Measurements from ENCODE around the gene ACTL7B. TPM values are rescaled to one million over a fixed set of nuclear protein-coding genes. Genes with fewer than 3 reads are reported as not detected.

ACTL7B gene
- total and polyA plus RNA-seq, 2 of the 4 experiments (the other 2 are of a cell fraction): not detected

DNA sequence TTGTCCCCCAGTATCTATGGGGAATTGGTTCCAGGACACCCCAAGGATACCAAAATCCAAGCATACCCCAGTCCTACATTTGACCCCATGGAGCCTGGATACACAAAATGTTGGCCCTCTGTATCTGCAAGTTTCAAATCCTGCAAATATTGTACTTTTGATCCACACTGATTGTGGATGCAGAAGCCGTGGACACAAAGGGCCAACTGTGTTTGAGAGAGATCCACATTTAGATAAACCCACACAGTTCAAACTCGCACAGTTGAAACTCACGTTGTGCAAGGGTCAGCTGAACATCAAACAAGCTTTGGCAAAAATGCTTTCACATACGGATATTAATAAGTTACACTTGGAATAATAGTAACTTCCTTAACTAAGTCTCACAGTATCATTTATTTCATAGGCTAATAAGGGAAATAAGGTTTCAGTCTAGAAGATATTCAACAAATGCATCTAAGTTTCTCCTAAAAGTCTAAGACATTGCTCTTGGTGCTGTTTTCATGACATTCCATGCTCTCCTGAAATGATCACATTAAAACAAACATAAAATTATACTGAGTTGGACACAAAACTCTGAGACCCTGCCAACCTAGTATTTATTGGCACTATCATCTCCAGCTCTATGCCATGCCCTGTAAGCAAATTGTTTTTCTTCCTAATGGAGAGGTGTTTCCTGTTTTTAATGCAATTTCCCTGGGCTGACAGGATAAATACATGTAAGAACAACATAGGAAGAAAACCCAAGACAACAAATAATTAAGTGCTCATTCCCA, 38.6 kb upstream of the ACTL7B start:
- Histone ChIP-seq H3K9me1 (ENCODE audit: insufficient read depth, low read length) (peaks cover 3% of the 10 kb centered on the region; the same call in 1 of the 2 replicates), H2BK120ac (ENCODE audit: low read depth, low read length) (no peak overlapping the region), H3K79me1 (ENCODE audit: low read depth in 1 of 2, low read length in 2 of 2) (no peaks in the 10 kb centered on the region), H2AFZ (replicated peaks; ENCODE audit: low read length, poor library complexity) (no peak overlapping the region), H3K18ac (ENCODE audit: low read depth, low read length) (no peak overlapping the region), H3K56ac (ENCODE audit: extremely low read depth, insufficient read depth, low read length) (no peak overlapping the region), H3K27me3 (ENCODE audit: control insufficient read depth, insufficient read depth, low read length) (no peaks in the 10 kb centered on the region), H3K4me2 (ENCODE audit: low read depth, low read length) (no peak overlapping the region), H4K91ac (ENCODE audit: insufficient read depth, low read depth, low read length) (no peak overlapping the region), H2BK5ac (ENCODE audit: low read depth, low read length, poor library complexity, severe bottlenecking) (no peak overlapping the region), H3K9ac (ENCODE audit: low read depth, low read length) (no peak overlapping the region), H2BK15ac (ENCODE audit: low read depth, low read length) (no peak overlapping the region), H4K5ac (ENCODE audit: low read depth, low read length) (no peak overlapping the region), H4K8ac (ENCODE audit: low read depth in 2 of 2, low read length in 2 of 2) (no peak overlapping the region), H3K4me3 (ENCODE audit: insufficient read depth, low read depth, low read length) (no peak overlapping the region), H3K23ac (ENCODE audit: low read depth, low read length) (no peak overlapping the region), H4K20me1 (ENCODE audit: insufficient read depth, low read length) (no peaks in the 10 kb centered on the region), H3K14ac (replicated peaks; ENCODE audit: low read depth, low read length) (no peak overlapping the region), H3K4ac (ENCODE audit: low read depth, low read length) (no peak overlapping the region), H3K9me3 (ENCODE audit: control insufficient read depth, insufficient read depth, low read length) (no peaks in the 10 kb centered on the region), H2BK20ac (ENCODE audit: low read depth, low read length) (no peak overlapping the region), H3K4me1 (ENCODE audit: control insufficient read depth, insufficient read depth, low read length) (no peaks in the 10 kb centered on the region), H3K27ac (ENCODE audit: insufficient read depth, low read length) (no peak overlapping the region), H2AK9ac (replicated peaks; ENCODE audit: low read depth, low read length, poor library complexity) (no peak overlapping the region), H2AK5ac (ENCODE audit: low read depth, low read length) (no peak overlapping the region), H3K36me3 (ENCODE audit: control insufficient read depth, insufficient read depth, low read length) (peaks cover 41% of the 10 kb centered on the region)
- no TSS peak for BruUV-seq (replicated peaks)
- ChIA-PET POLR2A (ENCODE audit: unreplicated experiment) (no interaction called here), CTCF (interaction anchor here (0.6 kb wide), 1 partner anchor 22 kb away, joined by 4 read pairs; no protein-coding TSS in a partner anchor)
- dilution Hi-C loops (cut with HindIII; ENCODE audit: low sequenced_read_pairs, unreplicated experiment): no loop called here
- no peak for DNase-seq
- WGBS, 2 experiments (ENCODE audit: extremely low coverage in 2 of 2, insufficient read length in 1 of 2): no CpG with 5 or more reads among the region's 4 CpGs
- TF ChIP-seq CEBPB (IDR thresholded peaks at IDR 0.05; ENCODE audit: low read depth, low read length) (no peak), FOS (IDR thresholded peaks at IDR 0.05; ENCODE audit: low read depth, low read length) (no peak)
- intact Hi-C loops (cut with micrococcal nuclease): no loop called here
- in situ Hi-C loops (cut with MboI; ENCODE audit: low sequenced_read_pairs): loop anchor here (10.0 kb wide), 1 partner anchor 430 kb away; the partner anchor contains the start of gene EPB41L4B
- no peak for ATAC-seq (ENCODE audit: low read depth)

All from IMR-90 (cell line).